Left ventricle myocardium inferior (tissue), 1 donor: ENCODE results near the gene SRP9. TPM values are rescaled to one million over a fixed set of nuclear protein-coding genes. Genes with fewer than 3 reads are reported as not detected.
"Not testable (repeated sequence)": the region's sequence is repeated elsewhere in the genome, so short reads cannot be mapped to it uniquely, and the experiment has no call there.

Source experiments
- DNase-seq: peaks from one replicate; pipeline ENCODE4 v3.0.0-alpha.2; 2020
- H3K27ac ChIP-seq: fragments of 200-600 bp; replicated peaks from 2 replicates; pipeline ENCODE4 v1.8.0; 2021
- H3K27me3 ChIP-seq: fragments of 200-600 bp; 2 replicates; pipeline ENCODE4 v1.8.0; 2021; ENCODE audit warnings: low read depth
- H3K36me3 ChIP-seq: fragments of 200-600 bp; 2 replicates; pipeline ENCODE4 v1.8.0; 2021
- H3K4me1 ChIP-seq: fragments of 200-600 bp; 2 replicates; pipeline ENCODE4 v1.8.0; 2021
- H3K4me3 ChIP-seq: fragments of 200-600 bp; 2 replicates; pipeline ENCODE4 v1.8.0; 2021; ENCODE audit warnings: mild to moderate bottlenecking, moderate library complexity
- H3K9me3 ChIP-seq: fragments of 200-600 bp; replicated peaks from 2 replicates; pipeline ENCODE4 v1.8.0; 2021
- CTCF ChIP-seq: fragments of 200-600 bp; IDR thresholded peaks from 2 replicates; pipeline ENCODE4 v1.8.0; 2021; ENCODE audit warnings: antibody characterized with exemption, mild to moderate bottlenecking, borderline replicate concordance
- intact Hi-C: fragments of 100-400 bp; cut with micrococcal nuclease; formaldehyde crosslinking; loops from one replicate; pipeline ENCODE4 v1.11.0; 2022
- total RNA-seq: library from RNA; stranded (reverse); fragmentation: NEBNext Ultra II Directional; extraction: Animal tissue kit (Norgen Biotek cat#: 25700); gene quantifications from one replicate; pipeline ENCODE4 v1.2.1, GENCODE V29; 2021
- donor health status: DM: no; HTN: yes; CAD: no; lungs with severe emphysema.

SRP9 gene
- total RNA-seq, 1 donor from 2014 or later, result 205 TPM

GRCh38 chr1:225808136-225808535 is 30.5 kb downstream of the SRP9 start:
- H3K27me3 ChIP-seq, result no peaks in the 10 kb centered on the region
- H3K9me3 ChIP-seq, result no peaks in the 10 kb centered on the region
- intact Hi-C loops, result no loop called here
- TF ChIP-seq CTCF, result no peak
- H3K36me3 ChIP-seq, result no peaks in the 10 kb centered on the region
- DNase-seq, result no peak
- peaks cover 33% of the 10 kb centered on the region for H3K4me1 ChIP-seq
- no peak overlapping the region for H3K27ac ChIP-seq
- H3K4me3 ChIP-seq, result no peak overlapping the region

- Histone ChIP-seq H3K27ac (peak within 1 kb of the TSS; percentile 95), H3K4me3 (peak within 1 kb of the TSS; percentile 90), H3K27me3 (no peaks in the 10 kb centered on the region), H3K36me3 (no peaks in the 10 kb centered on the region), H3K4me1 (peaks cover 52% of the 10 kb centered on the region), H3K9me3 (no peaks in the 10 kb centered on the region)
- intact Hi-C loops, result loop anchor here (5.0 kb wide), 1 partner anchor 33 kb away; the partner anchor contains the start of gene SRP9
- peak; percentile 94 for DNase-seq
- peak; percentile 63 for TF ChIP-seq CTCF
Measured at GRCh38 chr1:225809842-225810578, 32.4 kb downstream of the SRP9 start, which contains the start of gene EPHX1. EPHX1 (plus strand) TSS chr1:225810124; CDS start chr1:225828730, 18,606 bp downstream.

GRCh38 chr1:225810579-225811538 is 33.2 kb downstream of the SRP9 start:
- peak overlapping the region; percentile 90 for H3K4me3 ChIP-seq
- not testable (repeated sequence) for H3K27me3 ChIP-seq, H3K9me3 ChIP-seq, H3K36me3 ChIP-seq
- intact Hi-C loops, result loop anchor here (5.0 kb wide), 1 partner anchor 34 kb away; the partner anchor contains the start of gene SRP9
- H3K4me1 ChIP-seq, result peaks cover 61% of the 10 kb centered on the region
- H3K27ac ChIP-seq, result peak overlapping the region; percentile 95
- peak; percentile 49 for DNase-seq

GRCh38 chr1:225811622-225812487 is 34.2 kb downstream of the SRP9 start:
- Histone ChIP-seq H3K4me1 (peaks cover 71% of the 10 kb centered on the region), H3K36me3 (no peaks in the 10 kb centered on the region), H3K27me3 (no peaks in the 10 kb centered on the region), H3K27ac (peak overlapping the region; percentile 95), H3K9me3 (no peaks in the 10 kb centered on the region), H3K4me3 (peak overlapping the region; percentile 90)
- TF ChIP-seq CTCF, result peak; percentile 47
- intact Hi-C loops, result loop anchor here (5.0 kb wide), 1 partner anchor 35 kb away; the partner anchor contains the start of gene SRP9
- no peak for DNase-seq

- Histone ChIP-seq H3K4me1 (peaks cover 79% of the 10 kb centered on the region), H3K27me3 (no peaks in the 10 kb centered on the region), H3K4me3 (peak overlapping the region; percentile 90), H3K9me3 (no peaks in the 10 kb centered on the region), H3K27ac (peak overlapping the region; percentile 95), H3K36me3 (no peaks in the 10 kb centered on the region)
- intact Hi-C loops, result loop anchor here (5.0 kb wide), 1 partner anchor 35 kb away; the partner anchor contains the start of gene SRP9
- DNase-seq, result no peak
- TF ChIP-seq CTCF, result no peak
Measured at GRCh38 chr1:225812488-225813213, 35.0 kb downstream of the SRP9 start.
